ENCODE measurements around the gene FAM83C.

- TF ChIP-seq, protein P1, sequence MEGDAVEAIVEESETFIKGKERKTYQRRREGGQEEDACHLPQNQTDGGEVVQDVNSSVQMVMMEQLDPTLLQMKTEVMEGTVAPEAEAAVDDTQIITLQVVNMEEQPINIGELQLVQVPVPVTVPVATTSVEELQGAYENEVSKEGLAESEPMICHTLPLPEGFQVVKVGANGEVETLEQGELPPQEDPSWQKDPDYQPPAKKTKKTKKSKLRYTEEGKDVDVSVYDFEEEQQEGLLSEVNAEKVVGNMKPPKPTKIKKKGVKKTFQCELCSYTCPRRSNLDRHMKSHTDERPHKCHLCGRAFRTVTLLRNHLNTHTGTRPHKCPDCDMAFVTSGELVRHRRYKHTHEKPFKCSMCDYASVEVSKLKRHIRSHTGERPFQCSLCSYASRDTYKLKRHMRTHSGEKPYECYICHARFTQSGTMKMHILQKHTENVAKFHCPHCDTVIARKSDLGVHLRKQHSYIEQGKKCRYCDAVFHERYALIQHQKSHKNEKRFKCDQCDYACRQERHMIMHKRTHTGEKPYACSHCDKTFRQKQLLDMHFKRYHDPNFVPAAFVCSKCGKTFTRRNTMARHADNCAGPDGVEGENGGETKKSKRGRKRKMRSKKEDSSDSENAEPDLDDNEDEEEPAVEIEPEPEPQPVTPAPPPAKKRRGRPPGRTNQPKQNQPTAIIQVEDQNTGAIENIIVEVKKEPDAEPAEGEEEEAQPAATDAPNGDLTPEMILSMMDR (conservative IDR thresholded peaks at IDR 0.05 in 1 of 2, IDR thresholded peaks at IDR 0.05 in 1 of 2; ENCODE audit: low read depth in 1 of 2, low read length in 2 of 2): no peak
- no peak for TF ChIP-seq EZH2 (IDR thresholded peaks at IDR 0.05; ENCODE audit: low read length, missing control alignments)
Observed at GRCh38 chr20:35275741-35276251, 16.4 kb downstream of the FAM83C start.

All from fibroblast of lung (primary cell).